GM12878 (cell line): ENCODE measurements around the gene TMEM109. TPM values are rescaled to one million over a fixed set of nuclear protein-coding genes. Genes with fewer than 3 reads are reported as not detected.

ENCODE experiments used
- ATAC-seq: fragments of 200-7000 bp; cut with Tn5 transposase; 3 replicates; pipeline ENCODE4 v1.9.1; 2020; ENCODE audit warnings: mild to moderate bottlenecking, moderate library complexity
- BruUV-seq: library from RNA; stranded (reverse); fragments of 400-500 nt; replicated peaks from 2 replicates; lab custom pipeline; 2021; lab: Mats Ljungman, UMichigan
- CTCF ChIA-PET: fragments of 300-600 bp; sonication (Branson Sonifier 250); formaldehyde crosslinking; extraction: SDS; loops from one replicate; lab custom pipeline; 2021; ENCODE audit warnings: inconsistent platforms; lab: Yijun Ruan, JAX
- POLR2A ChIA-PET: fragments of 350-600 bp; formaldehyde crosslinking; extraction: SDS; loops from one replicate; lab custom pipeline; 2021; ENCODE audit warnings: inconsistent platforms; lab: Charles Lee
- RAD21 ChIA-PET: fragments of 300-600 bp; sonication (Branson Sonifier 250); formaldehyde crosslinking; loops from one replicate; lab custom pipeline; 2023; ENCODE audit warnings: antibody characterized with exemption; ENCODE audit not compliant: unreplicated experiment; lab: Charles Lee
- SMC1A ChIA-PET: fragments of 300-600 bp; sonication (Branson Sonifier 250); formaldehyde crosslinking; loops from one replicate; lab custom pipeline; 2023; ENCODE audit not compliant: unreplicated experiment, uncharacterized antibody; lab: Charles Lee
- DNase-seq: peaks from one replicate; pipeline ENCODE4 v3.0.0-alpha.2; 2011; ENCODE audit warnings: low read depth, low spot score
- FAIRE-seq: peaks from 3 replicates; lab custom pipeline; 2011; peaks lifted over from hg19 to GRCh38; lab: Jason Lieb, UNC
- H2AFZ ChIP-seq: 2 replicates; pipeline ENCODE4 v1.6.0; 2011; ENCODE audit warnings: low read depth, low read length, control low read depth; ENCODE audit not compliant: control insufficient read depth
- H3K27ac ChIP-seq: 2 replicates; pipeline ENCODE4 v1.5.1; 2011; ENCODE audit warnings: control low read depth; ENCODE audit not compliant: control insufficient read depth, insufficient read depth
- H3K27me3 ChIP-seq, 2 experiments: replicated peaks in 1 of 2; 2 replicates each; pipeline versions ENCODE4 v1.6.0 to v1.6.1; 2011; ENCODE audit warnings: low read length in 1 of 2; ENCODE audit not compliant: control insufficient read depth in 2 of 2, insufficient read depth in 2 of 2
- H3K36me3 ChIP-seq, 2 experiments: 2 replicates each; pipeline ENCODE4 v1.5.1; 2011; ENCODE audit warnings: low read length in 1 of 2; ENCODE audit not compliant: control insufficient read depth in 2 of 2, insufficient read depth in 2 of 2
- H3K4me1 ChIP-seq: 2 replicates; pipeline ENCODE4 v1.6.1; 2011; ENCODE audit warnings: mild to moderate bottlenecking, low read length, moderate library complexity, mixed read lengths; ENCODE audit not compliant: control insufficient read depth, insufficient read depth
- H3K4me2 ChIP-seq: 2 replicates; pipeline ENCODE4 v1.6.0; 2011; ENCODE audit warnings: control low read depth; ENCODE audit not compliant: control insufficient read depth, insufficient read depth
- H3K4me3 ChIP-seq: fragments of 200-600 bp; sonication (generic); 2 replicates; pipeline ENCODE4 v1.5.1; 2016
- H3K79me2 ChIP-seq: 2 replicates; pipeline ENCODE4 v1.6.0; 2011; ENCODE audit warnings: low read length; ENCODE audit not compliant: control insufficient read depth, insufficient read depth
- H3K9ac ChIP-seq: 2 replicates; pipeline ENCODE4 v1.8.0; 2011; ENCODE audit warnings: low read length, control low read depth, mixed read lengths; ENCODE audit not compliant: control insufficient read depth, insufficient read depth
- H3K9me3 ChIP-seq: replicated peaks from 3 replicates; pipeline ENCODE4 v1.5.1; 2011; ENCODE audit warnings: mild to moderate bottlenecking, low read length; ENCODE audit not compliant: control insufficient read depth, insufficient read depth
- H4K20me1 ChIP-seq: 2 replicates; pipeline ENCODE4 v1.6.0; 2011; ENCODE audit not compliant: control insufficient read depth, insufficient read depth
- ATF2 ChIP-seq: IDR thresholded peaks from 2 replicates; pipeline ENCODE4 v1.6.1; 2012; ENCODE audit warnings: low read length, inconsistent platforms
- CHD1 ChIP-seq: IDR thresholded peaks from 2 replicates; pipeline ENCODE4 v1.6.1; 2012; ENCODE audit warnings: low read depth, low read length, improper control_type of control experiment
- FOXK2 ChIP-seq: fragments of 450-650 bp; IDR thresholded peaks from 2 replicates; pipeline ENCODE4 v1.6.1; 2017; ENCODE audit warnings: mild to moderate bottlenecking, moderate library complexity
- HDGF ChIP-seq: fragments of 450-650 bp; IDR thresholded peaks from 2 replicates; pipeline ENCODE4 v1.6.1; 2016; ENCODE audit warnings: antibody characterized with exemption
- HSF1 ChIP-seq: fragments of 150-350 bp; IDR thresholded peaks from 2 replicates; pipeline ENCODE4 v1.6.1; 2014; ENCODE audit warnings: mild to moderate bottlenecking, low read depth, low read length
- MTA2 ChIP-seq: fragments of 450-650 bp; IDR thresholded peaks from 2 replicates; pipeline ENCODE4 v1.6.1; 2016; ENCODE audit warnings: low read depth, mild to moderate bottlenecking, moderate library complexity
- PML ChIP-seq: IDR thresholded peaks from 2 replicates; pipeline ENCODE4 v1.6.1; 2012; ENCODE audit warnings: low read length, inconsistent platforms
- POLR2AphosphoS5 ChIP-seq: IDR thresholded peaks from 2 replicates; pipeline ENCODE4 v1.6.1; 2011; ENCODE audit warnings: mild to moderate bottlenecking, low read length, inconsistent platforms
- RB1 ChIP-seq: fragments of 450-650 bp; formaldehyde crosslinking; IDR thresholded peaks from 2 replicates; pipeline ENCODE4 v1.6.1; 2017; ENCODE audit warnings: mild to moderate bottlenecking, borderline replicate concordance
- TAF1 ChIP-seq: IDR thresholded peaks from 2 replicates; pipeline ENCODE4 v1.6.1; 2011; ENCODE audit warnings: mild to moderate bottlenecking, low read depth, low read length, borderline replicate concordance
- WGBS: methylation state at CpG from one replicate; pipeline ENCODE4 v1.1.6; 2016; ENCODE audit warnings: low lambda C conversion rate; ENCODE audit not compliant: insufficient replicate concordance, insufficient coverage; ENCODE audit errors: missing lambda C conversion rate; 5-methylcytosine and 5-hydroxymethylcytosine counted together
- in situ Hi-C: fragments of 300-500 bp; cut with MboI; formaldehyde crosslinking; loops from 9 replicates; pipeline ENCODE4 v1.14.3; 2018; ENCODE audit warnings: mixed read lengths
- intact Hi-C: fragments of 100-400 bp; cut with micrococcal nuclease; formaldehyde crosslinking; loops from one replicate; pipeline ENCODE4 v1.14.2; 2022; ENCODE audit not compliant: unreplicated experiment
- polyA plus RNA-seq, 11 experiments: library from polyadenylated mRNA; depleted of rRNA in 4 of 11; unstranded in 6 of 11; stranded (reverse) in 5 of 11; fragments of >200 nt; fragmentation: Nextera tagmentation in 4 of 11; fragmentation: Illumina TruSeq in 1 of 11; extraction: Ambion mirVana in 4 of 11; extraction: Trizol in 1 of 11; gene quantifications; 1 replicate in 1 of 11; 2 replicates in 10 of 11; pipeline versions ENCODE4 v1.2.1 to v1.2.3, GENCODE V29; 2011 to 2016; ENCODE audit warnings: inconsistent platforms in 2 of 11, missing spikeins in 2 of 11, low read depth in 1 of 11
- total RNA-seq, 4 experiments: library from RNA; depleted of rRNA in 3 of 4; stranded (reverse); fragments of >200 nt in 3 of 4; fragmentation: Illumina TruSeq in 1 of 4; extraction: Trizol in 1 of 4; gene quantifications; 2 replicates each; pipeline versions ENCODE4 v1.2.1 to v1.2.3, GENCODE V29; 2013 to 2021

Gene TMEM109
- total and polyA plus RNA-seq, 10 of the 15 experiments (the other 5 are each of a cell fraction or from before 2014, with no cell fraction given) = 21.9 to 199 (median 85.2) TPM

- H3K9me3 ChIP-seq = no peaks in the 10 kb centered on the region
- no peaks in the 10 kb centered on the region for H3K36me3 ChIP-seq
- H3K27ac ChIP-seq = no peak overlapping the region
- SMC1A ChIA-PET = interaction anchor here (1.9 to 2.6 kb wide), 2 partner anchors 18 to 24 kb away, joined by 4 to 7 read pairs; no protein-coding TSS in a partner anchor
- CTCF ChIA-PET = interaction anchor here (0.7 to 1.7 kb wide), 4 partner anchors 13 to 55 kb away, joined by 3 to 4 read pairs (median 4); no protein-coding TSS in a partner anchor
- H3K79me2 ChIP-seq = no peaks in the 10 kb centered on the region
- H2AFZ ChIP-seq = no peak overlapping the region
- no peak for TF ChIP-seq HSF1
- no peak for TF ChIP-seq CHD1
- TF ChIP-seq HDGF = no peak
- TF ChIP-seq TAF1 = no peak
- no peak for TF ChIP-seq RB1
- no peak for TF ChIP-seq POLR2AphosphoS5
- no peak for TF ChIP-seq FOXK2
- TF ChIP-seq PML = no peak
- TF ChIP-seq ATF2 = no peak
- TF ChIP-seq MTA2 = no peak
- TF ChIP-seq, all 136 proteins: peak for 0
- ChIA-PET RAD21 (interaction anchor here (2.3 kb wide), 1 partner anchor 10 kb away, joined by 5 read pairs; no protein-coding TSS in a partner anchor), POLR2A (interaction anchor here (1.5 kb wide), 1 partner anchor 11 kb away, joined by 4 read pairs; no protein-coding TSS in a partner anchor)
- FAIRE-seq (no peak), ATAC-seq (no peak), DNase-seq (no peak)
- Histone ChIP-seq H4K20me1 (no peaks in the 10 kb centered on the region), H3K9ac (no peak overlapping the region), H3K4me2 (no peak overlapping the region), H3K4me1 (peaks cover 24% of the 10 kb centered on the region), H3K4me3 (no peak overlapping the region), H3K27me3 (no peaks in the 10 kb centered on the region)
- WGBS = 21% methylated on average over 2 of the region's 4 CpGs
- no TSS peak for BruUV-seq
- intact Hi-C loops (no loop called here), in situ Hi-C loops (no loop called here)
Observed at GRCh38 chr11:60930394-60930793, 16.4 kb downstream of the TMEM109 start.
